ENCODE results near the gene CPA5. TPM values are rescaled to one million over a fixed set of nuclear protein-coding genes. Genes with fewer than 3 reads are reported as not detected.

CPA5 gene
- total and polyA plus RNA-seq, 2 of the 8 experiments (the other 6 are each of a cell fraction or from before 2014, with no cell fraction given) = 0.12 TPM; not detected in 1

DNA sequence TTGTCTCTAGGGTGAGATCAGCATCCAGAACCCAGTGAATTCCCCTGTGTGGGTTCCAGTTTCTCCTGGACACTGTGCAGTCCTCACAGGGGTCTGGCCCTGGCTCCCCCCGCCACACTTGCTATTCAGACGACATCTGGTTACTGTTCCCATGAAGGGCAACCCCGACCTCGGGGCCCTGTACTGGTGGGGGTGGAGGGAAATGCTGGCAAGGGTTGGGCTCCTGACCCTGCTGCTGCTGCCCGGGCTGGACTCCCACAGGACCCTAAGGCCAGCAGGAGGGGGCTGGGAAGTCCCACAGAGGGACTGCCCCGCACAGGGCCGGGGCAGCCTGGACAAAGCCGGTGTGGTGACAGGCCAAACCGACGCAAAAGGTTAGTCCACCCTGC is 34.9 kb downstream of the CPA5 start:
- Histone ChIP-seq H3K9me3 (ENCODE audit: insufficient read depth in 2 of 2, low read depth in 1 of 2, low read length in 1 of 2) (peaks cover 18% of the 10 kb centered on the region in 2 experiments), H3K79me2 (ENCODE audit: control insufficient read depth in 1 of 2, insufficient read depth in 2 of 2, low read length in 2 of 2) (no peaks in the 10 kb centered on the region), H3K79me1 (ENCODE audit: low read depth, low read length) (no peaks in the 10 kb centered on the region), H3K36me3 (ENCODE audit: control insufficient read depth in 2 of 4, insufficient read depth in 4 of 4, low read length in 3 of 4) (no peaks in the 10 kb centered on the region), H3K4me3 (ENCODE audit: extremely low read depth in 1 of 4, insufficient read depth in 2 of 4, low read depth in 3 of 4, low read length in 4 of 4) (no peak overlapping the region), H4K20me1 (replicated peaks in 1 of 2; ENCODE audit: control insufficient read depth in 1 of 2, insufficient read depth in 2 of 2, low read length in 2 of 2) (no peaks in the 10 kb centered on the region), H2BK12ac (ENCODE audit: low read depth, low read length) (no peak overlapping the region), H3K23me2 (ENCODE audit: low read depth, low read length) (no peaks in the 10 kb centered on the region; the same call in 1 of the 2 replicates), H3K4me1 (replicated peaks in 1 of 4; ENCODE audit: control insufficient read depth in 3 of 4, insufficient read depth in 4 of 4, low read length in 3 of 4) (peaks cover 0 to 2% (median 0%) of the 10 kb centered on the region in 4 experiments; a peak in 1 of 7 replicates), H3K56ac (replicated peaks; ENCODE audit: insufficient read length, low read depth, low read length) (no peak overlapping the region), H2BK20ac (ENCODE audit: low read length) (no peak overlapping the region), H4K91ac (replicated peaks; ENCODE audit: insufficient read length, low read length) (no peak overlapping the region), H2BK120ac (replicated peaks; ENCODE audit: low read depth, low read length) (no peak overlapping the region), H3K23ac (ENCODE audit: insufficient read length) (no peak overlapping the region), H3K18ac (ENCODE audit: extremely low read depth, low read length) (no peak overlapping the region), H3K4me2 (ENCODE audit: insufficient read depth in 1 of 2, low read depth in 2 of 2, low read length in 2 of 2) (no peak overlapping the region), H2BK5ac (ENCODE audit: low read depth, low read length) (no peak overlapping the region), H2BK15ac (ENCODE audit: low read length) (no peak overlapping the region), H2AK5ac (ENCODE audit: low read depth, low read length) (no peak overlapping the region), H3K4ac (replicated peaks; ENCODE audit: insufficient read length, low read depth, low read length) (no peak overlapping the region), H2AFZ (ENCODE audit: low read length) (0 out of 2 replicates have a peak overlapping the region, but pooled peaks have one; percentile 40), H3K14ac (ENCODE audit: insufficient read length) (no peak overlapping the region), H3K27ac (ENCODE audit: low read depth, low read length) (no peak overlapping the region), H4K8ac (ENCODE audit: extremely low read depth, insufficient read depth, low read length) (no peak overlapping the region; the same call in 1 of the 2 replicates), H3K27me3 (replicated peaks in 1 of 4; ENCODE audit: control insufficient read depth in 3 of 4, extremely low read depth in 1 of 4, insufficient read depth in 3 of 4, low read length in 3 of 4) (no peaks in the 10 kb centered on the region; a peak in 1 of 7 replicates), H4K5ac (ENCODE audit: insufficient read length, low read depth, low read length) (no peak overlapping the region), H3K9ac (replicated peaks in 1 of 4; ENCODE audit: extremely low read depth in 1 of 4, low read depth in 3 of 4, low read length in 3 of 4) (no peak overlapping the region)
- POLR2A ChIA-PET (ENCODE audit: partially characterized antibody) = interaction anchor here (0.6 kb wide), 1 partner anchor 106 kb away, joined by 3 read pairs; no protein-coding TSS in a partner anchor
- TF ChIP-seq POU5F1 (IDR thresholded peaks at IDR 0.05; ENCODE audit: low read depth, low read length) (no peak), EGR1 (IDR thresholded peaks at IDR 0.05; ENCODE audit: borderline replicate concordance, low read depth, low read length) (no peak), ATF3 (IDR thresholded peaks at IDR 0.05; ENCODE audit: insufficient read depth, low read depth, low read length) (no peak), TCF12 (IDR thresholded peaks at IDR 0.05; ENCODE audit: low read depth, low read length) (no peak), JUND (IDR thresholded peaks at IDR 0.05; ENCODE audit: low read length) (no peak)
- CTCF ChIA-PET (ENCODE audit: partially characterized antibody) = interaction anchor here (0.9 to 5.7 kb wide), 6 partner anchors 12 to 136 kb away, joined by 3 to 59 read pairs (median 5); partner anchors contain the start of gene CPA5
- no peak for FAIRE-seq
- 89% methylated on average over 10 of the region's 10 CpGs; no CpG with 5 or more reads in 1 of the 2 experiments for WGBS, 2 experiments (ENCODE audit: extremely low coverage in 1 of 2, insufficient coverage in 1 of 2, insufficient read length in 1 of 2, insufficient replicate concordance in 2 of 2, low coverage in 1 of 2, low lambda C conversion rate in 2 of 2, missing lambda C conversion rate in 1 of 2)
- no peak for DNase-seq (ENCODE audit: low read depth in 1 of 2, low spot score in 2 of 2)

Measured in H1 (cell line).